Endodermal cell (in vitro differentiated cells): ENCODE data around the gene SLC17A9. TPM values are rescaled to one million over a fixed set of nuclear protein-coding genes. Genes with fewer than 3 reads are reported as not detected.

ENCODE experiments used
- DNase-seq: peaks from one replicate; pipeline ENCODE4 v3.0.0-alpha.2; 2017
- H3K27ac ChIP-seq: 2 replicates; pipeline ENCODE4 v1.5.1; 2013; ENCODE audit warnings: mild to moderate bottlenecking, low read depth, low read length, moderate library complexity
- H3K27me3 ChIP-seq: 2 replicates; pipeline ENCODE4 v1.6.1; 2013; ENCODE audit warnings: mild to moderate bottlenecking, low read length, moderate library complexity; ENCODE audit not compliant: insufficient read depth, control insufficient read depth, poor library complexity, severe bottlenecking
- H3K36me3 ChIP-seq: 2 replicates; pipeline ENCODE4 v1.7.0; 2013; ENCODE audit warnings: mild to moderate bottlenecking, low read length, moderate library complexity; ENCODE audit not compliant: control insufficient read depth, insufficient read depth
- H3K4me1 ChIP-seq: one replicate; pipeline ENCODE4 v1.7.0; 2013; ENCODE audit warnings: low read length; ENCODE audit not compliant: control insufficient read depth, insufficient read depth
- H3K4me3 ChIP-seq: 2 replicates; pipeline ENCODE4 v1.5.1; 2013; ENCODE audit warnings: mild to moderate bottlenecking, low read length, moderate library complexity
- H3K9ac ChIP-seq: 2 replicates; pipeline ENCODE4 v1.6.1; 2013; ENCODE audit warnings: mild to moderate bottlenecking, low read length, moderate library complexity; ENCODE audit not compliant: poor library complexity, severe bottlenecking; ENCODE audit errors: extremely low read depth
- H3K9me3 ChIP-seq: 2 replicates; pipeline ENCODE4 v1.6.1; 2013; ENCODE audit warnings: mild to moderate bottlenecking, low read length, moderate library complexity; ENCODE audit not compliant: control insufficient read depth
- H3K27ac Mint-ChIP-seq: 2 replicates; pipeline ENCODE4 v1.8.0; 2020; ENCODE audit warnings: mixed read lengths
- H3K27me3 Mint-ChIP-seq: 2 replicates; pipeline ENCODE4 v1.8.0; 2021; ENCODE audit warnings: mild to moderate bottlenecking, mixed read lengths; ENCODE audit not compliant: insufficient read depth
- H3K36me3 Mint-ChIP-seq: 2 replicates; pipeline ENCODE4 v1.8.0; 2020; ENCODE audit warnings: low read depth, mixed read lengths
- H3K4me1 Mint-ChIP-seq: 2 replicates; pipeline ENCODE4 v1.8.0; 2020; ENCODE audit warnings: mixed read lengths
- H3K4me3 Mint-ChIP-seq: 2 replicates; pipeline ENCODE4 v1.8.0; 2020; ENCODE audit warnings: mild to moderate bottlenecking, moderate library complexity, mixed read lengths
- H3K9me3 Mint-ChIP-seq: 2 replicates; pipeline ENCODE4 v1.8.0; 2020; ENCODE audit warnings: mild to moderate bottlenecking, mixed read lengths
- CTCF ChIP-seq: fragments of 200-600 bp; sonication (generic); conservative IDR thresholded peaks from 2 replicates; pipeline ENCODE4 v1.5.0; 2021; ENCODE audit warnings: antibody characterized with exemption, mild to moderate bottlenecking
- WGBS, 2 experiments: methylation state at CpG; one replicate each; pipeline versions ENCODE4 v1.1.5 to v1.1.7; 2013; ENCODE audit warnings: missing lambda C conversion rate in 2 of 2, mixed read lengths in 1 of 2; ENCODE audit not compliant: insufficient coverage in 1 of 2, insufficient read length in 1 of 2; 5-methylcytosine and 5-hydroxymethylcytosine counted together
- total RNA-seq, 2 donors: library from RNA; stranded (reverse); fragmentation: NEBNext Ultra II Directional in 1 of 2; extraction: Animal tissue kit (Norgen Biotek cat#: 25700) in 1 of 2; gene quantifications; 2 replicates in 1 of 2; 3 replicates in 1 of 2; pipeline ENCODE4 v1.2.1, GENCODE V29; 2021

The SLC17A9 gene
- total RNA-seq, 2 donors from 2014 or later = 8.9 to 10.2 TPM

GRCh38 chr20:62963614-62964397, 11.3 kb downstream of the SLC17A9 start:
- Histone ChIP-seq H3K27ac (no peak overlapping the region), H3K4me3 (no peak overlapping the region), H3K36me3 (no peaks in the 10 kb centered on the region), H3K4me1 (no peaks in the 10 kb centered on the region), H3K9ac (no peak overlapping the region), H3K9me3 (no peaks in the 10 kb centered on the region), H3K27me3 (no peaks in the 10 kb centered on the region)
- Mint-ChIP-seq H3K9me3 (no peaks in the 10 kb centered on the region), H3K4me1 (no peaks in the 10 kb centered on the region), H3K36me3 (no peaks in the 10 kb centered on the region), H3K27ac (no peak overlapping the region), H3K27me3 (no peaks in the 10 kb centered on the region), H3K4me3 (no peak overlapping the region)
- 93 to 95% methylated on average over 11 to 32 of the region's 32 CpGs for WGBS, 2 experiments
- no peak for TF ChIP-seq CTCF
- no peak for DNase-seq

GRCh38 chr20:62964700-62965099, 12.2 kb downstream of the SLC17A9 start:
- Histone ChIP-seq H3K9me3 (no peaks in the 10 kb centered on the region), H3K9ac (no peak overlapping the region), H3K4me3 (no peak overlapping the region), H3K4me1 (no peaks in the 10 kb centered on the region), H3K27ac (no peak overlapping the region), H3K27me3 (no peaks in the 10 kb centered on the region), H3K36me3 (no peaks in the 10 kb centered on the region)
- H3K4me1 Mint-ChIP-seq = no peaks in the 10 kb centered on the region
- 89 to 90% methylated on average over 19 to 20 of the region's 20 CpGs for WGBS, 2 experiments
- no peak overlapping the region for H3K27ac Mint-ChIP-seq
- no peak for DNase-seq
- no peaks in the 10 kb centered on the region for H3K9me3 Mint-ChIP-seq
- no peaks in the 10 kb centered on the region for H3K27me3 Mint-ChIP-seq
- H3K36me3 Mint-ChIP-seq = no peaks in the 10 kb centered on the region
- no peak for TF ChIP-seq CTCF
- H3K4me3 Mint-ChIP-seq = no peak overlapping the region

GRCh38 chr20:62965363-62965771, 12.9 kb downstream of the SLC17A9 start:
- H3K27me3 Mint-ChIP-seq = no peaks in the 10 kb centered on the region

More at GRCh38 chr20:62965363-62965771, 12.9 kb downstream of the SLC17A9 start:
- Mint-ChIP-seq H3K4me1 (no peaks in the 10 kb centered on the region), H3K27ac (no peak overlapping the region), H3K9me3 (no peaks in the 10 kb centered on the region), H3K4me3 (no peak overlapping the region), H3K36me3 (no peaks in the 10 kb centered on the region)
- no peak overlapping the region for H3K27ac ChIP-seq
- WGBS, 2 experiments = 86 to 89% methylated on average over 15 to 19 of the region's 19 CpGs
- H3K4me3 ChIP-seq = no peak overlapping the region
- H3K4me1 ChIP-seq = no peaks in the 10 kb centered on the region
- H3K9ac ChIP-seq = no peak overlapping the region
- no peaks in the 10 kb centered on the region for H3K9me3 ChIP-seq
- peak; percentile 48 for TF ChIP-seq CTCF
- H3K36me3 ChIP-seq = no peaks in the 10 kb centered on the region
- DNase-seq = no peak
- H3K27me3 ChIP-seq = no peaks in the 10 kb centered on the region
